ENCODE data around the gene TEX2.

Gene TEX2, protein sequence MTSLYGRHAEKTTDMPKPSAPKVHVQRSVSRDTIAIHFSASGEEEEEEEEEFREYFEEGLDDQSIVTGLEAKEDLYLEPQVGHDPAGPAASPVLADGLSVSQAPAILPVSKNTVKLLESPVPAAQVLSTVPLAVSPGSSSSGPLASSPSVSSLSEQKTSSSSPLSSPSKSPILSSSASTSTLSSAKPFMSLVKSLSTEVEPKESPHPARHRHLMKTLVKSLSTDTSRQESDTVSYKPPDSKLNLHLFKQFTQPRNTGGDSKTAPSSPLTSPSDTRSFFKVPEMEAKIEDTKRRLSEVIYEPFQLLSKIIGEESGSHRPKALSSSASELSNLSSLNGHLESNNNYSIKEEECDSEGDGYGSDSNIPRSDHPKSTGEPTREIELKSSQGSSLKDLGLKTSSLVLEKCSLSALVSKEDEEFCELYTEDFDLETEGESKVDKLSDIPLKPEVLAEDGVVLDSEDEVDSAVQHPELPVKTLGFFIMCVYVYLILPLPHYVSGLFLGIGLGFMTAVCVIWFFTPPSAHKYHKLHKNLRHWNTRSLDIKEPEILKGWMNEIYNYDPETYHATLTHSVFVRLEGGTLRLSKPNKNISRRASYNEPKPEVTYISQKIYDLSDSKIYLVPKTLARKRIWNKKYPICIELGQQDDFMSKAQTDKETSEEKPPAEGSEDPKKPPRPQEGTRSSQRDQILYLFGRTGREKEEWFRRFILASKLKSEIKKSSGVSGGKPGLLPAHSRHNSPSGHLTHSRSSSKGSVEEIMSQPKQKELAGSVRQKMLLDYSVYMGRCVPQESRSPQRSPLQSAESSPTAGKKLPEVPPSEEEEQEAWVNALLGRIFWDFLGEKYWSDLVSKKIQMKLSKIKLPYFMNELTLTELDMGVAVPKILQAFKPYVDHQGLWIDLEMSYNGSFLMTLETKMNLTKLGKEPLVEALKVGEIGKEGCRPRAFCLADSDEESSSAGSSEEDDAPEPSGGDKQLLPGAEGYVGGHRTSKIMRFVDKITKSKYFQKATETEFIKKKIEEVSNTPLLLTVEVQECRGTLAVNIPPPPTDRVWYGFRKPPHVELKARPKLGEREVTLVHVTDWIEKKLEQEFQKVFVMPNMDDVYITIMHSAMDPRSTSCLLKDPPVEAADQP

DNA sequence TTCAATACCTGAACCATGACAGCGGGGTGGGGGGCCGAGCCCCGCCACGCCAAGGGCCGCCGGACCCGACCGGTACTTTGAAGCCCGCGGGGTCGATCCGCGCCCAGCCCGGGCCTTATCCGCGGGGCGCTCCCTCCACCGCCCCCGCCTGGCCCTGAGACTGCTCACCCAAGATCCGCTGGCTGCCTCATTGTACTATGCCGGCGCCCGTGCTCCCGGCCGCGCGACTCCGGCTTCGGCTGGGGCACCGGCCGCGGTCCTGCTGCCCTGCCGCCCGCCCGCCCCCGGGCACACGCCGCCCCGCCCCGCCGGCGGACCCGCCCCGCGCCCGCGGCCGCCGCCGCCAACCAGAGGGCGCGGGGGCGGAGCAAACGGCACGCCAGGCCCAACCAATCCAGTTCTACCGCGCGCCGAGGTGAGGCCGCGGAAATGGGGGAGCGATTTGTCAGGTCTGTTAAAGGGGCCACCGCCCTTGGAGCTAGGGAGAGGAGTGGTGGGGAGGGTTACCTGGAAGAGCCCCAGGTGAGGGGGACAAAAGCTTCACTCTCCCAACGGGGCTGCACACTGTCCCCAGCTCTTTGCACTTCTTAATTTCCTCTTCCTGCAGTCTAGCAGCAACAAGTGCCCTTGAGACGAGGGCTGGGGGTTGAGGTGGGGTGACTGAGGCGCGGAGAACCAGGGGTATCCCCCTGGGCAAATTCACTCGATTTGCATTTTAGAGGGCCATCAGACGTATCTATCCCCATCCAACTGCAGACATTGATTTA, at the start of gene TEX2:
TSS of gene TEX2 (minus strand) at position 261 of the 767 bp plus-strand sequence. CDS start 49,043 bp downstream, outside the sequence.
- peak; percentile 93 for DNase-seq

DNA sequence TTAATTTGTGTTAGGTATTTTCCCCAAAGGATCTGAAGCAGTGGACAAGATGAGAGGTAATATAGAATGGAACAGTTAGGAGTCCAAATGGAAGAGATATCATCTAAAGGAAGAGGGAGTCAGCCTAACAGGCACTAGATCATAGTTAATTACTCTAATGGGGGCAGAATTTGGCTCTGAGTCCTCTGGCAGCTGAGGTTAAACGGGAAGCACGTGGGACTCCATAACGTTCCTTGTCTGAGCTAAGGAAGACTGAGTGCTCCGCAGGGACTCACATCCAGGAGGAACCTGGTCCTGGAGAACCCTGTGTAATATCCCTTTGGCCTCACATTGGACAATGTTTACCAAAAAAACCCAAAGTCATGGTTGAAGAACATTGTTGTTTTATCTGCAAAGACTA, 46.6 kb upstream of the TEX2 start:
- DNase-seq = no peak

DNA sequence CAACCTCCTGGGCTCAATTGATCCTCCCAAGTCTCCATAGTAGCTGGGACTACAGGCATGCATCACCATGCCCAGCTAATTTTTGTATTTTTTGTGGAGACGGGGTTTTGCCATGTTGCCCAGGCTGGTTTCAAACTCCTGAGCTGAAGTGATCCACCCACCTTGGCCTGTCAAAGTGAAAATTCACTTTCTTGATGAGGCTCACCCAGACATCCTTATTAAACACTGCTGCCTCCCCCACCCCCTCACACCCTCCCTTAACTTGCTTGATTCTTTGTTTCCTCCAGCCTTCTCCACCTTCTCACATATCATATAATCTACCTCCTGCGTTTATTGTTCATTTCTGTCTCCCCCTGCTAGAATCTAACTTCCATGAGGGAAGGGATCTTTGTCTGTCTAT, 46.0 kb upstream of the TEX2 start:
- no peak for DNase-seq

DNA sequence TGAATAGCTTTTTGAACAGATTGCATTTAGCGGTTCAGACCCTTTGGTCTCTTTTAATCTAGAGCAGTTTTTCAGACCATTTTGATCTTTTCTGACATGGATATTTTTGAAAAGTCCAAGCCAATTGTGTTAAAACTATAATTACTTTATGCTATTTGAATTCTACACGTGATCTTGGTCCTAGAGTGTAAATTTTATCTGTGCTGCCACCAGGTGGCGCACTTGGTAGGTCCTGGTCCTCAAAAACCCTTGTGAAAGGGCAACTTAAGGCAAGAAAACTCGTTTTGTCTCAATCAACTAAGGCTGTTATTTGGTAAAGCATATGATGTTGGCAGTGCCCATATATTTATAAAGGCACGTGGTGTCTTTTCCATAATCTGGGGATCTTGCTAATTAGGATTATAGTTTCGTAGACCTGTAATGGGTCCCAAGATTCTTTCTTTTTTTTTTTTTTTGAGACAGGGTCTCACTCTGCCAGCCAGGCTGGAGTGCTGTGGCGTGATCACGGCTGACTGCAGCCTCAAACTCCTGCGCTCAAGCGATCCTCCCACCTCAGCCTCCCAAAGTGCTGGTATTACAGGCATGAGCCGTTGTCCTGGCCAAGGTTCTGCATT, 43.9 kb upstream of the TEX2 start:
- DNase-seq = peak; percentile 67

DNA sequence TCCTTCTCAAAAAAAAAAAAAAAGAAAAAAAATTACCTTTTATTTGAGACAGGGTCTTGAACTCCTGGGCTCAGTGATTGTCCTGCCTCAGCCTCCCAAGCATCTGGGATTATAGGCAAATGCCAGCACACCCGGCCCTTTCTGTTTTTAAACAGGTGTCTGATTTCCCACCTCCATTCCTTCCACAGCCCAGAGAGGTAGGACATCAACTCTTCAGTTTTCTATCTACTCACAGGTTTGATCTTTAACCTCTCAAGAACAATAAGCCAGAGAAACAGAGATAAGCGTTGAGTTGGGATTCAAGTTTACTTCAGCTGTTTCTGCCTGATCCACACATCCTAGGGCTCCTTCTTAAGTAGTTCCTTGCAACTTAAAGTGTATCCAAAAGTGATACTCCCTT, 41.5 kb upstream of the TEX2 start:
- no peak for DNase-seq

DNA sequence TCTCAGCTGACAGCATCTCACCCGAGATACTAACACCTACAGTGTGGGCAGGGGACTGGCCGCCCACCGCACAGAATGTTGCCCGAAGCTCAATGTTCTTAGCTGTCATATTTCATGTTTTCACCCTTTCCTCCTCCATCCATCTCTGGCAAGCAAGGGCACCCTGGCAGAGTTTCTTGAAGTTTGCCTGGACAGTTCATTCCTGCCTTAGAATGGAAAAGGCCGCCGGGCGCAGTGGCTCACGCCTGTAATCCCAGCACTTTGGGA, 37.6 kb upstream of the TEX2 start:
- no peak for DNase-seq

DNA sequence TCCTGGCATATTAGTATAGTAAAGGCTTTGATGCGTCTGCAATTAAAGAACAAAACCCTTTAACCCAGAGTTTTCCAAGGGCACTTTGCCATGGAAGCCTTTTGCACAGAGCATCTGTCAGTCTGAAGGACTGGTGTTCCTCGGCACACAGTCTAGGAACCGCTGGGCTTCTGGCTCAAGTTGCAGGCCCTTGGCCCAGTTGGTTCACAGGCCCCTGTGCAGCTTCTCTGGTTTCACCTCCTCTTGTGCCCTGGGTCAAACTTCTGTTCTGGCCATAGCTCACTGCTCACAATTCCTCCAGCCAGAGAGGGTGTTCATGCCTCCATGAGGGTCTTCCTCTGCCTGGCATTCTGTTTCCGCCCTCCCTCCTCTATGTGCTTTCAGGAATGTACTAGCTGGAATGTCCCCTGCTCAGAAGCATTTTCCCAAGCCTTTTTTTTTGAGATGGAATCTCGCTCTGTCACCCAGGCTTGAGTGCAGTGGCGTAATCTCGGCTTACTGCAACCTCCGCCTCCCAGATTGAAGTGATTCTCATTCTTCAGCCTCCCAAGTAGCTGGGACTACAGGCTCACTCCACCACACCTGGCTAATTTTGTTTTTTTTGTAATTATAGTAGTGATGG, 34.5 kb upstream of the TEX2 start:
- DNase-seq = no peak

DNA sequence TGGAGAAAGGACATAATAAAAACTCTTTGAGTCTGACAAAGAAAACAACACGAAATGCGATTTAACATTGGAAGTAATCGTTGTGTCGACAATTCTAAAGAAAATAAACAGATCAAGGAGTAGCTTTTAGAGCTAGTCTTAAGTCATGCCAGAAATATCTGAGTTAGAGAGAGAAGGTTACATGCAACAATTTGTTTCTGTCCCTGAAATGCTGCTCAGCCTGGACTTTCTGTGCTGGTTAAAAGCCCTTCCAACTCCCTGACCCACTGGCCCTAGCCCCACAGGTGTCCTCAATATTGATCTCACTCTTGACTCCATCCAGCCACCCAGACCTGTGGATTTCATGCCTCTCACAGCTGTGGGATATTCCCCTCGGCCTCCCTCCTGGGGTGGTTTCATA, 33.2 kb upstream of the TEX2 start:
- no peak for DNase-seq

DNA sequence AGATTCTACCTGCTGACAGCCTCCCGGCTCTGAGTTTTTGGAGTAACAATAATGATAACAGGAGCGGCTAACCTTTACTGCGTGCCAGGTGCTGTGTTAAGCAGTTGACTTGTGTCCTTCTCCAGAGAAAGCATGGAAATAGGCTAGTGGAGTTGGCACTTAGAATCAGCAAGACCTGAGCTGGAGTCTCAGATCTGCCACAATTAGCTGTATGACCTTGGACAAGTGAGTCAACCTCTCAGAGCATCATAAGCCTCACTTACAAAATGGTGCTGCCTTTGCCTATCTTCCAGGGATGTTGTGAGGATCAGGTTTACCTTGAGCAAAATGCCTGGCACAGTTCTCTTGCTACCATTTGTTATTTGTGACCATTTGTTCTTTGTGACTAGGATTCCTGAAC, 32.1 kb upstream of the TEX2 start:
- no peak for DNase-seq

DNA sequence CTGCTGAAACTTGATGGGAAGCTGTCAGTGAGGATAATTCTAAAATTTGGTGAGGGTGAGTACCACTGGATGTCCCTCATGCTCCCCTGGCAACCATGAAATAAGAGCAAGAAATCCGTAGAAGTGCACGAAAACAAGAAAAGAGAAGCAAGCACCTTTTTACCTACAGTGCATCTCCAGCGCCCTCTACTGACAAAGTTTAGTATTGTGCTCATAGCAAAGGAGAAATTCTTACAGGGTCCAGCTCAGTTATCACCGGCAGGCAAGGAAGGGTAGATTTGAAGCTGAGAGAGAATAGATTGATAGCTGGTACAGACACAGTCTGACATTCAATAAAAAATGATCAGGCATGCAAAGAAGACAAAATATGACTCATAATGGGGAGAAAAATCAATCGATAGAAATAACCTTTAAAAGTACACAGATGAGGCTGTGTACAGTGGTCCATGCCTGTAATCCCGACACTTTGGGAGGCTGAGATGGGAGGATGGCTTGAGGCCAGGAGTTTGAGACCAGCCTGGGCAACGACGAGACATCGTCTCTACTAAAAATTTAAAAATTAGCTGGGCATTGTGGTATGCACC, 28.3 kb upstream of the TEX2 start:
- no peak for DNase-seq

DNA sequence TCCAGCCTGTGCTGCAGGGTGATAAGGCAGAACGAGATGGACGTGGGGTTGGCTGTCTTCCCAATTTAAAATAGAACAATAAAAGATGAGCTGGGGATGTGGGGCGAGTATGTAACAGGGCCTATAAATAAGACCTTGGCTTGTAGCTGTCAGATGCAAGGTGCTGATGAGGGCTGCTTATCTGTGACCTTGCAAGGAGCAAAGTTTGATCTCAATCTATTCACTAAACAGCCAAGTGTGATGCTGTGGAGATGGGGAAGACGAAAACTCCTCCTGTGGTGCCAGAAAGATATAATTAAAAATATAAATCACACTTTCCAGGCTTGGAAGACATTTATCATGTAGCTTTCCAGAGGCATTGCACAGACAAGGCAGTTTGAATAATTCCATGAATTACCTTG, 26.7 kb upstream of the TEX2 start:
- no peak for DNase-seq

DNA sequence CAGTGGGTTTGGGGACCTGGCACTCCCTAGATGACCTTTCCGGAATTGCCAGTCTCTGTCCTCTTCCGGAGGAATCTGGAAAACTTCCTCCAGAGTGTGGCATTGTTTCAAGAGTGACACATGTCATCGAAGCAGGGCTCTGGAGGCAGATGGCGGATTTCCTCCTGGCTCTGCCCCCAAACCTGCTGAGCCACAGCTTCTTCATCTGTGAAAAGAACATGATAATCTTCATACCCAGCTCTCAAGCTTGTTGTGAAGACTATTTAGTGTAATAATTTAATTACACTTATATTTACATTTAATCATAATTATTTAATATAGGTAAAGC, 19.7 kb upstream of the TEX2 start:
- peak; percentile 48 for DNase-seq

DNA sequence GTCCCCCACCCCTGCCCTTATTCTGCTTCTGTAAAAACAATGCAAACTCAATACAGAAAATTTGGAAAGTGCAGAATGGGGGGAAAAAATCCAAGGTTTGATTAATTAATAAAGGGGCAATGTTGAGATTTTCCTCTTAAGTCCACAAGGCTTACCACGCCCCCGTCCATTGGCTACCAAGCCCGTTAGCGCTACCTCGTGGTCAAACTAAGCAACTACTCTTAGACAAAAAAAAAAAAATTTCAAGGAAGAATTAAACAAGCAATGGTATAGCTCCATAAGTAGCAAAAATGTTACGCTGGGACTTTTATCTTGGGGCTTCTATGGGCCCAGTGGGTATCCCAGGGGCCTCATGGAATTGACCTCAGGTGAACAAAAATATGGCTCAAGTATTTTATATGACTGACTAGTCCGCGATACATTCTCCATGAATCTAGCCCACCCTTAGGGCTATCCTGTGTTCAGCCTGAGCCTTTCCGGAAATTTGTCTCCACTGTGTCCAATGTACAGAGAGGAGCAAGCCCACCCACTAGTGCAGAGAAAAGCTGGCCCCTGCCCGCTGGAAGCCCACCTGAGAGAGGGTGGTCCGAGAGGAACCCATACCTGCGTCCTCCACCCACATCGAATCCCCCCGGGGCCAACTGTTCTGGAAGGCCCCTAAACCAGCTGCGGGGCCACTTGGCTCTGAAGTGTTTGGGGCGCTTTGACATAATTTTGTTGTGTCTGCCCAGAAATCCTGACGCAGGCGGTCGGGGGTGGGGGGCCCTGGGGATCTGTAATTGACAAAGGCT, 19.1 kb upstream of the TEX2 start:
- peak; percentile 71 for DNase-seq

DNA sequence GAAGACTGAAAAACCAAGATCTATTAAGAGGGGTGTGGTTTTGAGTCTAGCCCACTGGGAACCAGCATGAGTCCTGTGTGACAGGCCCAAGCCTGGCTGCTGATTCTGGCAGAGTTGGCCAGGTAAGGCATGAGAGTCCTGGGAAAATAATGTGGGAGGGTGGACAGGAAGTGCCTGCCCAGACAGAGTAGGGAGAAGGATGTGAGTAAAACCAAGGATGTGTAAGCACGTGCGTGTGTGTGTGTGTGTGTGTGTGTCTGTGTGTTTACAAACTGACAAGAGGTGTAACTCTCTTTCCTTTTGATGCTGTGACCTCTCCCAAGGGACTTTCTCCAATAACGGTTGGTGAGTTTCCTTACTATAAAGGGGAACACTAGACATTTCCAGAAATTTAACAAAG, 15.6 kb upstream of the TEX2 start:
- no peak for DNase-seq

DNA sequence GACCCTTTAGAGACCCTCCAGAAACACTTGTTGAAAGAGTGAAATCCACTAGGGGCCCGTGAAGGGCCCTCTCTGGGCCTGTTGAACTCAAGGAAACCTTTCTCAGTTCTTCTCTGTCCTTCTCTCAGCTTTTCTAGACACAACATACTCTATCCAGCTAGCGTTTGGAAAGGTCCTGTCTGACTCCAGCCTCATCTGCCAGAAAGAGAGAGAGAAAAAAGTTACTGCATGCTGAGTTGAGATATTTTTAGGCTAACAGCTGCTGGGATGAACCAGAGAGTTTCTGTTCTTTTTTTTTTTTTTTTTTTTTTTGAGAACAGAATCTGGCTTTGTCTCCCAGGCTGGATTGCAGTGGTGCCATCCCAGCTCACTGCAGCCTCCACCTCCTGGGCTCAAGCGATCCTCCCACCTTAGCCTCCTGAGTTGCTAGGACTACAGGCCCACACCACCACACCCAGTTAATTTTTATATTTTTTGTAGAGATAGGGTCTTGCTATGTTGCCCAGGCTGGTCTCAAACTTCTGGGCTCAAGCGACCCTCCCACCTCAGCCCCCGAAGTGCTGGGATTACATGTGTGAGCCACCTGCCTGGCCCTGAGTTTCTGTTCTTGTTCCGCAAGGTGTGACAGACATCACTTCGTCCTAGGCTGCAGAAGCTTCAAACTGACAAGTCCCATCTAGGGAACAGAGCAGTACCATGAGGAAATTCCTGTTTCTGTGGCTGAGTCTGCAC, 14.9 kb upstream of the TEX2 start:
- peak; percentile 11 for DNase-seq

DNA sequence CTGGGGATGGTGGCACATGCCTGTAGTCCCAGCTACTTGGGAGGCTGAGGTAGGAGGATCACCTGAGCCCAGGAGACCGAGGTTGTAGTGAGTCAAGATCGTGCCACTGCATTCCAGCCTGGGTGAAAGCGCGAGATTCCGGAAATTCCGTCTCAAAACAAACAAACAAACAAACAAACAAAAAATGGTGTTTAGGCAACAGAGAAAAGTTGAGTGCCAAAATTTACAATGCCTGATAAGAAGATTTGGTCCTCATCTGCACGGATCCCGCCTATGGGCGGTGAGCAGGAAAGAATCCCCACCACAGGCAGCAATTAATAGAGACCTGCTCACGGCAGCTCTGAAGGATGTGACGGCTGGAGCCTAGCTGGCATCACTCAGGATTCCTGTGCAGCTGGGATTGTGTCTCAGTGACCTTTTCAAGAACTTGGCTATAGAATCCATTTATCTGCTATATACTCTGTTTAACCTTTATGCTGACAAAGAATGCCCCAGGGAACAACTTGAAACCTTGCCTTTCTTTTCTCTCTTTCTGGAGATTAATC, 14.0 kb upstream of the TEX2 start:
- no peak for DNase-seq

DNA sequence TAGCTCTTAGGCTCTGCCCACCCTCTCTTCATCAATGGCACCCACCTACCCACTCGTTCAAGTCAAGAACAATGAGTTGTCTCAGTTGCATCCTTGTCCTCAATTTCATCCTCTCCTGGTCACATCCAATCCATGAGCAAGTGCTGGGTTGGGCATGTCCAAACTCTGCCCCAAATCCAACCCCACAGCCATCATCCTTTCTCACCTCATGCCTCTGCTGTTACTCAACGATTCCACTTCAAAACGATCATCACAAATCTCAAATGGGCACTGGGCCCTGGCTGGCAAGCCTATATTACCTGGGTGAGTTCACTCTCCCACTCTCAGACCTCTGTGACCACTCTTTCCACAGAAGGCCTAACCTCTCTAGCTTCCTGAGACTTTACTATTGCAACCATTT, 12.0 kb upstream of the TEX2 start:
- no peak for DNase-seq

DNA sequence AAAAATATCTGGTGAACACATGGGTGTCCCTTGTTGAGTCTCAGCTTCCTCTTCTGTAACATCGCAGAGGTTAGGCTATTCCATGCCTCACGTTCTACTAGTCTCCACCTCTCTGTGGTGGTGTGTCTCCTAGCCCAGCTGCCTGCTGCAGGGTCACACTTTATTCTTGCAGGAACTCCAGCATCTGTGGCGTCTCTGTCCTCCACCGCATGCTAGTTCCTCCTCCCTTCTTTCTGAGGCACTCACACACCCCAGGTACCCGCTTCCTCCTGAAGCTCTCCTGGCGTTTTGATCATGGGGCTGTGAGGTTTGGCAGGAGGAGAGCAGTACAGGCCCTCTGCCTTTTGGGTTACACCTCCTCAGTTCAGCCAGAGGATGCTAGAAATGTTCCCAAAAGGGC, 9.9 kb upstream of the TEX2 start:
- no peak for DNase-seq

DNA sequence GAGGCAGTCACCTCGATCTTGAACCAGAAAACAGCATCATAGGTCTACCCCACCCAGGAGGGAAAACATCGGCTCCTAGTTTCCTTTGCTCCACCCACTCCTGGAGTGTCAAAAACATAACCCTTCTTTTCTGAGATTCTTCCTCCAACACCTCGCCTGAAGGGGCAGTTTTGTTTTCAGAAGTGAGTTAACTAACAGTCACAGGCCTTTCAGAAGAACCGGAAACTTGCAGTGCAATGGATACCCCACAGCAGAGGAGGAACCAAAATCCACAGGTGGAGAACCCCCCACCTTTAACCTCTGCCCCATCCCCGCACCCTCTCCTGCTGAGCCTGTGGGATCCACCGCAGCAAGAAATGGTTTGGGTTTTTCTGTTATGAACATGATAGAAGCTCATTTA, 7.8 kb upstream of the TEX2 start:
- DNase-seq = no peak
